DND-41 (cell line): Measurements from ENCODE around the gene REEP1.
"Not testable (repeated sequence)": the region's sequence is repeated elsewhere in the genome, so short reads cannot be mapped to it uniquely, and the experiment has no call there.

Experiments
- ATAC-seq: fragments of 200-7000 bp; cut with Tn5 transposase; 3 replicates; pipeline ENCODE4 v1.9.1; 2021; ENCODE audit warnings: low read depth; ENCODE audit not compliant: insufficient read depth
- DNase-seq: peaks from one replicate; pipeline ENCODE4 v3.0.0-alpha.2; 2020
- H2AFZ ChIP-seq: 2 replicates; pipeline ENCODE4 v1.6.0; 2012; ENCODE audit warnings: low read depth, low read length
- H3K27ac ChIP-seq: 2 replicates; pipeline ENCODE4 v1.5.1; 2012; ENCODE audit warnings: low read length, inconsistent platforms
- H3K27me3 ChIP-seq: fragments of 200-600 bp; sonication (generic); 2 replicates; pipeline ENCODE4 v1.6.0; 2012; ENCODE audit warnings: low read length, mild to moderate bottlenecking, inconsistent platforms; ENCODE audit not compliant: insufficient read depth, poor library complexity
- H3K36me3 ChIP-seq: 2 replicates; pipeline ENCODE4 v1.5.1; 2012; ENCODE audit warnings: low read length, inconsistent platforms; ENCODE audit not compliant: insufficient read depth
- H3K4me1 ChIP-seq: 2 replicates; pipeline ENCODE4 v1.5.1; 2012; ENCODE audit warnings: mild to moderate bottlenecking, low read length; ENCODE audit not compliant: insufficient read depth
- H3K4me2 ChIP-seq: 2 replicates; pipeline ENCODE4 v1.6.0; 2012; ENCODE audit warnings: mild to moderate bottlenecking, moderate library complexity, low read length, inconsistent platforms; ENCODE audit not compliant: insufficient read depth
- H3K4me3 ChIP-seq, 2 experiments: fragments of 200-600 bp in 1 of 2; shearing (Covaris generic) in 1 of 2; 2 replicates each; pipeline ENCODE4 v1.5.1; 2012 to 2016; ENCODE audit warnings: inconsistent platforms in 2 of 2, low read length in 2 of 2, mild to moderate bottlenecking in 2 of 2, low read depth in 1 of 2, moderate library complexity in 1 of 2
- H3K79me2 ChIP-seq: 2 replicates; pipeline ENCODE4 v1.6.0; 2012; ENCODE audit warnings: low read length, inconsistent platforms; ENCODE audit not compliant: insufficient read depth
- H3K9ac ChIP-seq: 2 replicates; pipeline ENCODE4 v1.6.0; 2012; ENCODE audit warnings: low read depth, mild to moderate bottlenecking, inconsistent platforms, low read length, moderate library complexity
- H3K9me3 ChIP-seq: 2 replicates; pipeline ENCODE4 v1.5.1; 2012; ENCODE audit warnings: low read length, moderate library complexity, mild to moderate bottlenecking, inconsistent platforms; ENCODE audit not compliant: insufficient read depth, severe bottlenecking
- H4K20me1 ChIP-seq: 2 replicates; pipeline ENCODE4 v1.6.0; 2012; ENCODE audit warnings: low read length; ENCODE audit not compliant: insufficient read depth
- EZH2 ChIP-seq: IDR thresholded peaks from 3 replicates; pipeline ENCODE4 v1.6.1; 2012; ENCODE audit warnings: borderline replicate concordance, low read depth, mild to moderate bottlenecking, moderate library complexity, low read length, inconsistent platforms; ENCODE audit not compliant: severe bottlenecking
- TF ChIP-seq, protein P1 (sequence below): IDR thresholded peaks from 2 replicates; pipeline ENCODE4 v1.5.1; 2012; ENCODE audit warnings: borderline replicate concordance, low read length, moderate library complexity, mild to moderate bottlenecking; ENCODE audit not compliant: poor library complexity, severe bottlenecking; ENCODE audit errors: extremely low read depth

Gene REEP1

DNA sequence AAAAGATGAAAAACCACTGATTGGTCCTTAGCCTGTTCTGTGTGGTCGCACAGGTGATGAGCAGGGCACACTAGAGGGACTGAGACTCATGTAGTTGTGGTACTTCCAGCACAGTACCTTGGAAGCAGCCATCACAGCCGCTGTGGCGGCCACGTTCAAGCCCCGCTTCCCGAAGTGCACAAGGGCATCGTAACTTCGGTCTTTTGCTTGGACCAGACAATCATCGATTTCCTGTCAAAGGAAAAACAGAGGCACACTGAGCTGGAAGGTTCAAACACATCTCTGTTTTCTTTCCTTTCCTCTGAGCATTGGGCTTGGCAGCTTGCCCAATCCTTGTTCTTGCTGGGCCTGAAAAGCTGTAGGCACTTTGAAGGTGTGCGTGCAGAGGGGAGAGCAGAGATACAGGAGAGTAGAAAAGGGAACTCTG, 85.6 kb downstream of the REEP1 start:
- H3K9me3 ChIP-seq = no peaks in the 10 kb centered on the region
- no peak overlapping the region for H2AFZ ChIP-seq
- H3K4me3 ChIP-seq = no peak overlapping the region
- ATAC-seq (no peak), DNase-seq (no peak)
- no peaks in the 10 kb centered on the region for H3K36me3 ChIP-seq
- no peak for TF ChIP-seq EZH2
- TF ChIP-seq, protein P1, sequence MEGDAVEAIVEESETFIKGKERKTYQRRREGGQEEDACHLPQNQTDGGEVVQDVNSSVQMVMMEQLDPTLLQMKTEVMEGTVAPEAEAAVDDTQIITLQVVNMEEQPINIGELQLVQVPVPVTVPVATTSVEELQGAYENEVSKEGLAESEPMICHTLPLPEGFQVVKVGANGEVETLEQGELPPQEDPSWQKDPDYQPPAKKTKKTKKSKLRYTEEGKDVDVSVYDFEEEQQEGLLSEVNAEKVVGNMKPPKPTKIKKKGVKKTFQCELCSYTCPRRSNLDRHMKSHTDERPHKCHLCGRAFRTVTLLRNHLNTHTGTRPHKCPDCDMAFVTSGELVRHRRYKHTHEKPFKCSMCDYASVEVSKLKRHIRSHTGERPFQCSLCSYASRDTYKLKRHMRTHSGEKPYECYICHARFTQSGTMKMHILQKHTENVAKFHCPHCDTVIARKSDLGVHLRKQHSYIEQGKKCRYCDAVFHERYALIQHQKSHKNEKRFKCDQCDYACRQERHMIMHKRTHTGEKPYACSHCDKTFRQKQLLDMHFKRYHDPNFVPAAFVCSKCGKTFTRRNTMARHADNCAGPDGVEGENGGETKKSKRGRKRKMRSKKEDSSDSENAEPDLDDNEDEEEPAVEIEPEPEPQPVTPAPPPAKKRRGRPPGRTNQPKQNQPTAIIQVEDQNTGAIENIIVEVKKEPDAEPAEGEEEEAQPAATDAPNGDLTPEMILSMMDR = no peak
- no peaks in the 10 kb centered on the region for H3K79me2 ChIP-seq
- H3K27ac ChIP-seq = no peak overlapping the region
- H3K4me1 ChIP-seq = no peaks in the 10 kb centered on the region
- H4K20me1 ChIP-seq = no peaks in the 10 kb centered on the region
- H3K27me3 ChIP-seq = peaks cover 12% of the 10 kb centered on the region
- no peak overlapping the region for H3K4me2 ChIP-seq
- no peak overlapping the region for H3K9ac ChIP-seq

- H3K27ac ChIP-seq = no peak overlapping the region
- peaks cover 11% of the 10 kb centered on the region for H3K27me3 ChIP-seq
- no peaks in the 10 kb centered on the region for H3K36me3 ChIP-seq
- no peaks in the 10 kb centered on the region for H3K4me1 ChIP-seq
- DNase-seq (no peak), ATAC-seq (no peak)
- no peaks in the 10 kb centered on the region for H3K79me2 ChIP-seq
- H3K4me2 ChIP-seq = no peak overlapping the region
- TF ChIP-seq EZH2 = no peak
- TF ChIP-seq, protein P1 = no peak
- H3K9me3 ChIP-seq = no peaks in the 10 kb centered on the region
- no peak overlapping the region for H3K9ac ChIP-seq
- H3K4me3 ChIP-seq = no peak overlapping the region
- no peaks in the 10 kb centered on the region for H4K20me1 ChIP-seq
- H2AFZ ChIP-seq = no peak overlapping the region
These were observed 87.6 kb downstream of the REEP1 start for GRCh38 chr2:86249579-86250391.

DNA sequence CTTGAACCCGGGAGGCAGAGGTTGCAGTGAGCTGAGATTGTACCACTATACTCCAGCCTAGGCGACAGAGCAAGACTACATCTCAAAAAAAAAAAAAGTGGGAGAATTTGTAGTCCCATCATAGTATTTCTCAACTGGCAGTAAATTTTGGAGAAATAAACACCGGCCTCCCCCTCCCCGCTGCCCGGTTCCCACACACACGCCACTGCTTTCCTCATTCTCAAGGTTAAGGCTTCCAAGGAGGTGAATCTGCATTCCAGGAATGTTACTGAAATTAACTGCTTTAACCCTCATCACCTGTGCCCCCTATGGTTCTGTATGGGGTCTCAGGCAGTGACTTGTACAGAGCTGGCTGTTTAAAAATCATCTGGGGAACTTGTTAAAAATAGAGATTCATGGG, 88.2 kb downstream of the REEP1 start:
- Histone ChIP-seq H2AFZ (no peak overlapping the region), H3K27ac (no peak overlapping the region), H3K4me1 (no peaks in the 10 kb centered on the region), H3K9ac (no peak overlapping the region), H3K4me2 (no peak overlapping the region), H3K9me3 (no peaks in the 10 kb centered on the region), H3K27me3 (peaks cover 7% of the 10 kb centered on the region), H3K4me3 (no peak overlapping the region), H3K36me3 (no peaks in the 10 kb centered on the region), H3K79me2 (no peaks in the 10 kb centered on the region), H4K20me1 (no peaks in the 10 kb centered on the region)
- TF ChIP-seq, protein P1 = no peak
- no peak for TF ChIP-seq EZH2
- DNase-seq (no peak), ATAC-seq (no peak)

GRCh38 chr2:86245222-86245621, 92.2 kb downstream of the REEP1 start:
- H3K36me3 ChIP-seq, H3K4me3 ChIP-seq, H3K9ac ChIP-seq, H3K79me2 ChIP-seq, H3K27ac ChIP-seq, DNase-seq, ATAC-seq, H3K4me1 ChIP-seq, H2AFZ ChIP-seq, H4K20me1 ChIP-seq, H3K4me2 ChIP-seq, H3K9me3 ChIP-seq: not testable (repeated sequence)
- H3K27me3 ChIP-seq = peaks cover 18% of the 10 kb centered on the region

DNA sequence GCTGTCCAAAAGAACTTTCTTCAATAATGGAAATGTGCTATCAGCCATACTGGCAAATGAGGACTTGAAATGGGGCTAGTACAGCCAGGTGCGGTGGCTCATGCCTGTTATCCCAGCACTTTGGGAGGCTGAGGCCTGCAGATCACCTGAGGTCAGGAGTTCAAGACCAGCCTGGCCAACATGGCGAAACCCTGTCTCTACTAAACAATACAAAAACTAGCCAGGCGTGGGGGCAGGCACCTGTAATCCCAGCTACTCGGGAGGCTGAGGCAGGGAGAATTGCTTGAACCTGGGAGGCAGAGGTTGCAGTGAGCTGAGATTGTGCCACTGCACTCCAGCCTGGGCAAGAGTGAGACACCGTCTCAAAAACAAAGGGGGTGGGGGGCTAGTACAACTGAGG, 92.6 kb downstream of the REEP1 start:
- not testable (repeated sequence) for ATAC-seq, H2AFZ ChIP-seq, H3K36me3 ChIP-seq, H3K27ac ChIP-seq, DNase-seq, H3K79me2 ChIP-seq, H3K9me3 ChIP-seq, H4K20me1 ChIP-seq, H3K4me3 ChIP-seq, H3K4me1 ChIP-seq, H3K4me2 ChIP-seq, H3K9ac ChIP-seq
- H3K27me3 ChIP-seq = peaks cover 20% of the 10 kb centered on the region
